H1 (cell line): ENCODE results near the gene USP24. TPM values are rescaled to one million over a fixed set of nuclear protein-coding genes. Genes with fewer than 3 reads are reported as not detected.

ENCODE experiments used
- CTCF ChIA-PET: fragments of 300-600 bp; sonication (Branson Sonifier 250); formaldehyde crosslinking; loops from one replicate; lab custom pipeline; 2021; ENCODE audit not compliant: partially characterized antibody; lab: Charles Lee
- POLR2A ChIA-PET: fragments of 300-600 bp; sonication (Branson Sonifier 250); formaldehyde crosslinking; loops from one replicate; lab custom pipeline; 2021; ENCODE audit warnings: inconsistent platforms; ENCODE audit not compliant: partially characterized antibody; lab: Charles Lee
- DNase-seq, 2 experiments: peaks; one replicate each; pipeline versions ENCODE4 v3.0.0 to v3.0.0-alpha.2; 2010 to 2022; ENCODE audit warnings: low spot score in 2 of 2, low read depth in 1 of 2, mixed read lengths in 1 of 2
- FAIRE-seq: peaks from 2 replicates; lab custom pipeline; 2011; peaks lifted over from hg19 to GRCh38; lab: Jason Lieb, UNC
- H2AFZ ChIP-seq: 2 replicates; pipeline ENCODE4 v1.8.1; 2012; ENCODE audit warnings: low read length, inconsistent platforms
- H2AK5ac ChIP-seq: 2 replicates; pipeline ENCODE4 v1.6.1; 2013; ENCODE audit warnings: low read depth, low read length
- H2BK120ac ChIP-seq: replicated peaks from 2 replicates; pipeline ENCODE3; 2013; ENCODE audit warnings: low read depth, low read length, inconsistent platforms
- H2BK12ac ChIP-seq: 2 replicates; pipeline ENCODE4 v1.6.1; 2013; ENCODE audit warnings: low read depth, low read length
- H2BK15ac ChIP-seq: 2 replicates; pipeline ENCODE4 v1.6.1; 2013; ENCODE audit warnings: low read length
- H2BK20ac ChIP-seq: 2 replicates; pipeline ENCODE4 v1.6.1; 2013; ENCODE audit warnings: low read length
- H2BK5ac ChIP-seq: 2 replicates; pipeline ENCODE4 v1.6.1; 2013; ENCODE audit warnings: low read depth, low read length
- H3K14ac ChIP-seq: 2 replicates; pipeline ENCODE4 v1.6.1; 2013; ENCODE audit warnings: inconsistent platforms; ENCODE audit not compliant: insufficient read length
- H3K18ac ChIP-seq: 2 replicates; pipeline ENCODE4 v1.6.1; 2013; ENCODE audit warnings: low read length; ENCODE audit errors: extremely low read depth
- H3K23ac ChIP-seq: 2 replicates; pipeline ENCODE4 v1.6.1; 2013; ENCODE audit warnings: inconsistent platforms; ENCODE audit not compliant: insufficient read length
- H3K23me2 ChIP-seq: 2 replicates; pipeline ENCODE4 v1.6.1; 2013; ENCODE audit warnings: low read depth, low read length
- H3K27ac ChIP-seq: 2 replicates; pipeline ENCODE4 v1.6.1; 2011; ENCODE audit warnings: low read depth, low read length, inconsistent platforms
- H3K27me3 ChIP-seq, 4 experiments: replicated peaks in 1 of 4; 1 replicate in 1 of 4; 2 replicates in 3 of 4; pipeline versions ENCODE4 v1.6.1 to v1.8.1; 2011 to 2013; ENCODE audit warnings: low read length in 3 of 4, mild to moderate bottlenecking in 3 of 4, inconsistent platforms in 2 of 4, mixed read lengths in 2 of 4, moderate library complexity in 1 of 4; ENCODE audit not compliant: control insufficient read depth in 3 of 4, insufficient read depth in 3 of 4; ENCODE audit errors: extremely low read depth in 1 of 4
- H3K36me3 ChIP-seq, 4 experiments: 2 replicates each; pipeline versions ENCODE4 v1.6.1 to v1.8.1; 2011 to 2013; ENCODE audit warnings: mild to moderate bottlenecking in 4 of 4, low read length in 3 of 4, moderate library complexity in 2 of 4, control low read depth in 1 of 4, inconsistent platforms in 1 of 4; ENCODE audit not compliant: insufficient read depth in 4 of 4, control insufficient read depth in 2 of 4
- H3K4ac ChIP-seq: replicated peaks from 2 replicates; pipeline ENCODE3; 2013; ENCODE audit warnings: low read length, low read depth, mixed read lengths, inconsistent platforms; ENCODE audit not compliant: insufficient read length
- H3K4me1 ChIP-seq, 4 experiments: replicated peaks in 1 of 4; 1 replicate in 1 of 4; 2 replicates in 3 of 4; pipeline versions ENCODE4 v1.6.1 to v1.8.1; 2011 to 2013; ENCODE audit warnings: low read length in 3 of 4, inconsistent platforms in 2 of 4, mixed read lengths in 1 of 4; ENCODE audit not compliant: insufficient read depth in 4 of 4, control insufficient read depth in 3 of 4
- H3K4me2 ChIP-seq, 2 experiments: 2 replicates each; pipeline versions ENCODE4 v1.6.1 to v1.8.1; 2011 to 2013; ENCODE audit warnings: low read depth in 2 of 2, low read length in 2 of 2, control low read depth in 1 of 2, inconsistent platforms in 1 of 2, mild to moderate bottlenecking in 1 of 2; ENCODE audit not compliant: insufficient read depth in 1 of 2
- H3K4me3 ChIP-seq, 4 experiments: fragments of 200-600, 300-600 bp in 1 of 4; sonication (generic), shearing (Covaris generic), sonication (Bioruptor Twin) in 1 of 4; 2 replicates each; pipeline versions ENCODE4 v1.5.1 to v1.8.1; 2011 to 2016; ENCODE audit warnings: low read length in 4 of 4, low read depth in 3 of 4, control low read depth in 2 of 4, inconsistent platforms in 2 of 4, mild to moderate bottlenecking in 2 of 4, mixed read lengths in 1 of 4, moderate library complexity in 1 of 4; ENCODE audit not compliant: insufficient read depth in 2 of 4; ENCODE audit errors: extremely low read depth in 1 of 4
- H3K56ac ChIP-seq: replicated peaks from 2 replicates; pipeline ENCODE3; 2013; ENCODE audit warnings: low read depth, mild to moderate bottlenecking, mixed read lengths, low read length, inconsistent platforms; ENCODE audit not compliant: insufficient read length
- H3K79me1 ChIP-seq: 2 replicates; pipeline ENCODE4 v1.6.1; 2013; ENCODE audit warnings: low read depth, low read length, control low read depth
- H3K79me2 ChIP-seq, 2 experiments: 2 replicates each; pipeline versions ENCODE4 v1.6.1 to v1.8.1; 2012 to 2013; ENCODE audit warnings: low read length in 2 of 2, mild to moderate bottlenecking in 2 of 2, inconsistent platforms in 1 of 2; ENCODE audit not compliant: insufficient read depth in 2 of 2, control insufficient read depth in 1 of 2
- H3K9ac ChIP-seq, 4 experiments: replicated peaks in 1 of 4; 1 replicate in 1 of 4; 2 replicates in 3 of 4; pipeline versions ENCODE4 v1.6.1 to v1.8.1; 2011 to 2013; ENCODE audit warnings: low read depth in 3 of 4, low read length in 3 of 4, control low read depth in 2 of 4, mild to moderate bottlenecking in 2 of 4, moderate library complexity in 2 of 4, inconsistent platforms in 1 of 4; ENCODE audit errors: extremely low read depth in 1 of 4
- H3K9me3 ChIP-seq, 2 experiments: 2 replicates each; pipeline versions ENCODE4 v1.6.1 to v1.8.1; 2012 to 2013; ENCODE audit warnings: mild to moderate bottlenecking in 2 of 2, moderate library complexity in 2 of 2, control low read depth in 1 of 2, inconsistent platforms in 1 of 2, low read depth in 1 of 2, low read length in 1 of 2, mixed read lengths in 1 of 2; ENCODE audit not compliant: insufficient read depth in 2 of 2
- H4K20me1 ChIP-seq, 2 experiments: replicated peaks in 1 of 2; 2 replicates each; pipeline versions ENCODE3 to v1.8.1; 2011 to 2013; ENCODE audit warnings: inconsistent platforms in 2 of 2, low read length in 2 of 2, mild to moderate bottlenecking in 1 of 2; ENCODE audit not compliant: insufficient read depth in 2 of 2, control insufficient read depth in 1 of 2
- H4K5ac ChIP-seq: 2 replicates; pipeline ENCODE4 v1.6.1; 2013; ENCODE audit warnings: low read length, low read depth, mixed read lengths, inconsistent platforms; ENCODE audit not compliant: insufficient read length
- H4K8ac ChIP-seq: 2 replicates; pipeline ENCODE4 v1.8.0; 2013; ENCODE audit warnings: mild to moderate bottlenecking, moderate library complexity, low read length, inconsistent platforms; ENCODE audit not compliant: insufficient read depth; ENCODE audit errors: extremely low read depth
- H4K91ac ChIP-seq: replicated peaks from 2 replicates; pipeline ENCODE3; 2013; ENCODE audit warnings: low read length, mixed read lengths, inconsistent platforms; ENCODE audit not compliant: insufficient read length
- EGR1 ChIP-seq: IDR thresholded peaks from 2 replicates; pipeline ENCODE4 v1.6.1; 2011; ENCODE audit warnings: low read depth, low read length, borderline replicate concordance
- EZH2 ChIP-seq: fragments of 200-600 bp; sonication (generic); IDR thresholded peaks from 2 replicates; pipeline ENCODE4 v1.7.1; 2012; ENCODE audit warnings: low read depth, mild to moderate bottlenecking, moderate library complexity, low read length, inconsistent platforms; ENCODE audit not compliant: severe bottlenecking
- JUN ChIP-seq: IDR thresholded peaks from 2 replicates; pipeline ENCODE4 v1.6.1; 2011; ENCODE audit warnings: low read depth, mild to moderate bottlenecking, improper control_type of control experiment, low read length
- JUND ChIP-seq: IDR thresholded peaks from 2 replicates; pipeline ENCODE4 v1.6.1; 2011; ENCODE audit warnings: mild to moderate bottlenecking, improper control_type of control experiment, low read length
- KDM4A ChIP-seq: IDR thresholded peaks from one replicate; pipeline ENCODE4 v1.7.1; 2012; ENCODE audit warnings: low read depth, mild to moderate bottlenecking, moderate library complexity, low read length, inconsistent platforms; ENCODE audit not compliant: severe bottlenecking
- MAFK ChIP-seq: IDR thresholded peaks from 2 replicates; pipeline ENCODE4 v1.6.1; 2012; ENCODE audit warnings: low read depth, mild to moderate bottlenecking, improper control_type of control experiment, low read length
- SIRT6 ChIP-seq: IDR thresholded peaks from one replicate; pipeline ENCODE4 v1.7.1; 2012; ENCODE audit warnings: low read length, inconsistent platforms
- SP4 ChIP-seq: IDR thresholded peaks from 2 replicates; pipeline ENCODE4 v1.6.1; 2012; ENCODE audit warnings: low read length, inconsistent platforms
- WGBS, 2 experiments: shearing (Covaris generic) in 1 of 2; methylation state at CpG; one replicate each; pipeline versions ENCODE4 v1.1.6 to v1.1.7; 2013 to 2015; ENCODE audit warnings: low lambda C conversion rate in 2 of 2, mixed read lengths in 2 of 2, inconsistent platforms in 1 of 2, low coverage in 1 of 2, missing lambda C conversion rate in 1 of 2; ENCODE audit not compliant: insufficient replicate concordance in 2 of 2, insufficient coverage in 1 of 2, insufficient read length in 1 of 2; ENCODE audit errors: extremely low coverage in 1 of 2, missing lambda C conversion rate in 1 of 2; 5-methylcytosine and 5-hydroxymethylcytosine counted together
- polyA plus RNA-seq, 7 experiments: library from polyadenylated mRNA; depleted of rRNA in 3 of 7; stranded (reverse) in 5 of 7; unstranded in 2 of 7; fragments of >200 nt in 5 of 7; fragments of 200-250 nt in 2 of 7; gene quantifications; 1 replicate in 5 of 7; 2 replicates in 1 of 7; 4 replicates in 1 of 7; pipeline versions ENCODE4 v1.2.1 to v1.2.3, GENCODE V29; 2011 to 2013; ENCODE audit warnings: missing spikeins in 2 of 7, mixed read lengths in 2 of 7
- total RNA-seq: library from RNA; stranded (reverse); fragmentation: NEBNext Ultra II Directional; extraction: Animal tissue kit (Norgen Biotek cat#: 25700); gene quantifications from 2 replicates; pipeline ENCODE4 v1.2.1, GENCODE V29; 2021

Gene USP24
- total and polyA plus RNA-seq, 2 of the 8 experiments (the other 6 are each of a cell fraction or from before 2014, with no cell fraction given), result 11.1 to 34.6 TPM

GRCh38 chr1:55172687-55173086 is 42.5 kb downstream of the USP24 start:
- Histone ChIP-seq H3K79me2 (no peaks in the 10 kb centered on the region), H3K79me1 (no peaks in the 10 kb centered on the region), H2BK15ac (no peak overlapping the region), H3K27ac (no peak overlapping the region), H4K91ac (no peak overlapping the region)
- FAIRE-seq, result no peak
- no peak for TF ChIP-seq EGR1
- TF ChIP-seq SP4, result no peak
- TF ChIP-seq JUN, result no peak
- no peak for TF ChIP-seq KDM4A
- TF ChIP-seq EZH2, result no peak
- TF ChIP-seq JUND, result no peak
- TF ChIP-seq MAFK, result no peak
- TF ChIP-seq SIRT6, result no peak
- TF ChIP-seq, all 59 proteins: peak for 0
- Histone ChIP-seq H4K20me1 (no peaks in the 10 kb centered on the region), H2BK120ac (no peak overlapping the region), H3K14ac (no peak overlapping the region), H3K9me3 (no peaks in the 10 kb centered on the region), H3K23ac (no peak overlapping the region), H3K9ac (no peak overlapping the region), H3K4ac (no peak overlapping the region), H2AFZ (no peak overlapping the region), H3K18ac (no peak overlapping the region), H3K56ac (no peak overlapping the region), H3K4me3 (no peak overlapping the region), H3K4me2 (no peak overlapping the region), H2BK12ac (no peak overlapping the region), H2AK5ac (no peak overlapping the region), H4K5ac (no peak overlapping the region), H2BK20ac (no peak overlapping the region), H4K8ac (no peak overlapping the region), H3K4me1 (peaks cover 0 to 6% (median 0%) of the 10 kb centered on the region in 4 experiments; a peak in 3 of 7 replicates), H3K36me3 (peaks cover 0 to 11% (median 2%) of the 10 kb centered on the region in 4 experiments; a peak in 1 of 8 replicates), H3K23me2 (no peaks in the 10 kb centered on the region), H2BK5ac (no peak overlapping the region), H3K27me3 (no peaks in the 10 kb centered on the region)
- ChIA-PET POLR2A (interaction anchor here (1.3 kb wide), 1 partner anchor 42 kb away, joined by 5 read pairs; the partner anchor contains the start of gene USP24), CTCF (no interaction called here)
- no peak for DNase-seq
- WGBS, 2 experiments, result 87% methylated on average over 3 of the region's 3 CpGs; no CpG with 5 or more reads in 1 of the 2 experiments
